ENCODE data around the gene RPL39. TPM values are rescaled to one million over a fixed set of nuclear protein-coding genes. Genes with fewer than 3 reads are reported as not detected.

Gene RPL39
- total RNA-seq, 1 donor from 2014 or later: 1,035 TPM

- intact Hi-C loops (cut with DNase I): loop anchor here (10.0 kb wide), 1 partner anchor 124 kb away; no protein-coding TSS in a partner anchor
- DNase-seq (no peak), ATAC-seq (ENCODE audit: poor library complexity) (no peak)
These were observed 52.7 kb downstream of the RPL39 start for GRCh38 chrX:119738742-119739141.

Other genes with a start within 250 kb of the RPL39 start
- gene STEEP1, start 226.2 kb downstream of the RPL39 start, total RNA-seq: 12.7 TPM
- 58.5 TPM for gene UBE2A, start 217.1 kb downstream of the RPL39 start, total RNA-seq
- gene NKRF, start 185.2 kb downstream of the RPL39 start, total RNA-seq: 4.6 TPM
- 6.6 TPM for gene SEPTIN6, start 98.5 kb downstream of the RPL39 start, total RNA-seq
- 0.51 TPM for gene SOWAHD, start 33.0 kb downstream of the RPL39 start, total RNA-seq
- 3.3 TPM for gene UPF3B, start 61.3 kb upstream of the RPL39 start, total RNA-seq
- gene RNF113A, start 80.1 kb upstream of the RPL39 start, total RNA-seq: 9.2 TPM
- gene NDUFA1, start 80.2 kb upstream of the RPL39 start, total RNA-seq: 715 TPM
- gene AKAP14, start 104.3 kb upstream of the RPL39 start, total RNA-seq: not detected
- 3.6 TPM for gene NKAP, start 152.1 kb upstream of the RPL39 start, total RNA-seq